GM12878 (cell line): Measurements from ENCODE around the gene TRAPPC4. TPM values are rescaled to one million over a fixed set of nuclear protein-coding genes. Genes with fewer than 3 reads are reported as not detected.

Experiments
- CEBPZ ChIP-seq: fragments of 150-350 bp; IDR thresholded peaks from 2 replicates; pipeline ENCODE4 v1.6.1; 2016; ENCODE audit warnings: low read depth, low read length
- CHD1 ChIP-seq: IDR thresholded peaks from 2 replicates; pipeline ENCODE4 v1.6.1; 2012; ENCODE audit warnings: low read depth, low read length, improper control_type of control experiment
- CREB1 ChIP-seq: IDR thresholded peaks from 2 replicates; pipeline ENCODE4 v1.6.1; 2012; ENCODE audit warnings: low read depth, mild to moderate bottlenecking, inconsistent platforms
- FOXM1 ChIP-seq: IDR thresholded peaks from 2 replicates; pipeline ENCODE4 v1.6.1; 2012; ENCODE audit warnings: low read depth, mild to moderate bottlenecking, inconsistent platforms, low read length, moderate library complexity
- HCFC1 ChIP-seq: fragments of 150-350 bp; IDR thresholded peaks from 2 replicates; pipeline ENCODE4 v1.6.1; 2014; ENCODE audit warnings: low read length
- IKZF1 ChIP-seq: fragments of 450-650 bp; conservative IDR thresholded peaks from 2 replicates; pipeline ENCODE4 v1.6.1; 2017; ENCODE audit warnings: antibody characterized with exemption, mild to moderate bottlenecking
- KAT2A ChIP-seq: conservative IDR thresholded peaks from 2 replicates; pipeline ENCODE4 v1.6.1; 2011; ENCODE audit warnings: low read depth, low read length; ENCODE audit not compliant: control insufficient read depth
- MYB ChIP-seq: fragments of 150-350 bp; IDR thresholded peaks from 2 replicates; pipeline ENCODE4 v1.6.1; 2014; ENCODE audit warnings: mild to moderate bottlenecking, low read depth, low read length, borderline replicate concordance
- PAX5 ChIP-seq: IDR thresholded peaks from 2 replicates; pipeline ENCODE4 v1.6.1; 2011; ENCODE audit warnings: low read depth, low read length, borderline replicate concordance
- PBX3 ChIP-seq: IDR thresholded peaks from 2 replicates; pipeline ENCODE4 v1.6.1; 2011; ENCODE audit warnings: mild to moderate bottlenecking, low read depth, low read length, moderate library complexity; ENCODE audit not compliant: insufficient replicate concordance
- POU2F2 ChIP-seq: IDR thresholded peaks from 3 replicates; pipeline ENCODE4 v1.6.1; 2011; ENCODE audit warnings: low read depth, mild to moderate bottlenecking, low read length, borderline replicate concordance
- PRDM15 ChIP-seq: fragments of 450-650 bp; formaldehyde crosslinking; IDR thresholded peaks from 2 replicates; pipeline ENCODE4 v1.4.0; 2020; ENCODE audit warnings: mild to moderate bottlenecking, moderate library complexity
- RAD21 ChIP-seq: IDR thresholded peaks from 2 replicates; pipeline ENCODE4 v1.6.1; 2011; ENCODE audit warnings: mild to moderate bottlenecking, low read depth, low read length, moderate library complexity; ENCODE audit not compliant: insufficient read depth
- SRF ChIP-seq, 2 experiments: IDR thresholded peaks; 2 replicates each; pipeline ENCODE4 v1.6.1; 2011; ENCODE audit warnings: low read depth in 2 of 2, low read length in 2 of 2, mild to moderate bottlenecking in 1 of 2, moderate library complexity in 1 of 2
- TARDBP ChIP-seq: IDR thresholded peaks from 2 replicates; pipeline ENCODE4 v1.6.1; 2016; ENCODE audit warnings: borderline replicate concordance
- YBX1 ChIP-seq: fragments of 450-650 bp; IDR thresholded peaks from 2 replicates; pipeline ENCODE4 v1.6.1; 2016; ENCODE audit warnings: antibody characterized with exemption
- ZBTB40 ChIP-seq: fragments of 450-650 bp; IDR thresholded peaks from 2 replicates; pipeline ENCODE4 v1.6.1; 2016; ENCODE audit warnings: mild to moderate bottlenecking, moderate library complexity, borderline replicate concordance
- ZNF622 ChIP-seq: fragments of 450-650 bp; IDR thresholded peaks from 2 replicates; pipeline ENCODE4 v1.6.1; 2017; ENCODE audit warnings: mild to moderate bottlenecking, inconsistent platforms
- polyA plus RNA-seq, 11 experiments: library from polyadenylated mRNA; depleted of rRNA in 4 of 11; unstranded in 6 of 11; stranded (reverse) in 5 of 11; fragments of >200 nt; fragmentation: Nextera tagmentation in 4 of 11; fragmentation: Illumina TruSeq in 1 of 11; extraction: Ambion mirVana in 4 of 11; extraction: Trizol in 1 of 11; gene quantifications; 1 replicate in 1 of 11; 2 replicates in 10 of 11; pipeline versions ENCODE4 v1.2.1 to v1.2.3, GENCODE V29; 2011 to 2016; ENCODE audit warnings: inconsistent platforms in 2 of 11, missing spikeins in 2 of 11, low read depth in 1 of 11
- total RNA-seq, 4 experiments: library from RNA; depleted of rRNA in 3 of 4; stranded (reverse); fragments of >200 nt in 3 of 4; fragmentation: Illumina TruSeq in 1 of 4; extraction: Trizol in 1 of 4; gene quantifications; 2 replicates each; pipeline versions ENCODE4 v1.2.1 to v1.2.3, GENCODE V29; 2013 to 2021

TRAPPC4 gene
- total and polyA plus RNA-seq, 10 of the 15 experiments (the other 5 are each of a cell fraction or from before 2014, with no cell fraction given): 61.6 to 231 (median 98.8) TPM

GRCh38 chr11:119051440-119052162, 33.0 kb downstream of the TRAPPC4 start (continued):
- TF ChIP-seq ZBTB40 (no peak), CHD1 (no peak), CEBPZ (no peak), SRF (IDR thresholded peaks at IDR 0.05; ENCODE audit: low read depth in 2 of 2, low read length in 2 of 2) (no peak), FOXM1 (no peak), YBX1 (no peak), CREB1 (0 out of 2 replicates have a peak, but pooled peaks have one; percentile 30), PBX3 (no peak), IKZF1 (peak; percentile 59; the same call in 1 of the 2 replicates), POU2F2 (peak; percentile 63; the same call in 2 of the 3 replicates), TARDBP (no peak), ZNF622 (no peak), PAX5 (peak; percentile 57; the same call in 1 of the 2 replicates), KAT2A (no peak), RAD21 (no peak), PRDM15 (CRISPR knock-in tag) (no peak), MYB (no peak), HCFC1 (no peak)
